HG03565 (cell line): Measurements from ENCODE around the gene KCTD21.
"Not testable (repeated sequence)": the region's sequence is repeated elsewhere in the genome, so short reads cannot be mapped to it uniquely, and the experiment has no call there.

Experiments
- ATAC-seq: cut with Tn5 transposase; IDR thresholded peaks from one replicate; pipeline ENCODE4 v1.9.1; 2021; ENCODE audit warnings: mild to moderate bottlenecking, moderate library complexity; ENCODE audit not compliant: unreplicated experiment

KCTD21 gene

GRCh38 chr11:78179459-78180071 is 8.9 kb downstream of the KCTD21 start:
- no peak for ATAC-seq

- no peak for ATAC-seq
These were observed 11.2 kb downstream of the KCTD21 start for GRCh38 chr11:78177216-78177615.

GRCh38 chr11:78176605-78177141 is 11.8 kb downstream of the KCTD21 start:
- ATAC-seq, result no peak

GRCh38 chr11:78175862-78176261 is 12.6 kb downstream of the KCTD21 start:
- not testable (repeated sequence) for ATAC-seq

GRCh38 chr11:78171951-78172350 is 16.5 kb downstream of the KCTD21 start:
- ATAC-seq, result no peak

GRCh38 chr11:78170874-78171549 is 17.4 kb downstream of the KCTD21 start:
- ATAC-seq, result no peak

GRCh38 chr11:78170413-78170812 is 18.0 kb downstream of the KCTD21 start:
- no peak for ATAC-seq

- no peak for ATAC-seq
These were observed 19.6 kb downstream of the KCTD21 start for GRCh38 chr11:78168539-78169477.

GRCh38 chr11:78166855-78167469 is 21.5 kb downstream of the KCTD21 start:
- no peak for ATAC-seq

GRCh38 chr11:78164471-78164870 is 24.0 kb downstream of the KCTD21 start:
- ATAC-seq, result no peak

- no peak for ATAC-seq
These were observed 24.6 kb downstream of the KCTD21 start for GRCh38 chr11:78163828-78164227.

GRCh38 chr11:78161962-78162371 is 26.5 kb downstream of the KCTD21 start:
- ATAC-seq, result no peak

- ATAC-seq, result no peak
These were observed 27.1 kb downstream of the KCTD21 start for GRCh38 chr11:78161346-78161745.

- no peak for ATAC-seq
These were observed 27.9 kb downstream of the KCTD21 start for GRCh38 chr11:78160557-78160956.

- ATAC-seq, result no peak
These were observed 29.3 kb downstream of the KCTD21 start for GRCh38 chr11:78158987-78159652.

GRCh38 chr11:78156127-78156844 is 32.1 kb downstream of the KCTD21 start:
- no peak for ATAC-seq

- no peak for ATAC-seq
These were observed 36.6 kb downstream of the KCTD21 start for GRCh38 chr11:78151804-78152203.

- ATAC-seq, result no peak
These were observed 37.7 kb downstream of the KCTD21 start for GRCh38 chr11:78150754-78151153.

- no peak for ATAC-seq
These were observed 38.1 kb downstream of the KCTD21 start for GRCh38 chr11:78150346-78150745.

GRCh38 chr11:78149646-78150045 is 38.8 kb downstream of the KCTD21 start:
- no peak for ATAC-seq
